Endothelial cell of umbilical vein (primary cell): ENCODE measurements around the gene SMIM41. TPM values are rescaled to one million over a fixed set of nuclear protein-coding genes. Genes with fewer than 3 reads are reported as not detected.

Source experiments
- BruUV-seq: library from RNA; stranded (reverse); fragments of 400-500 nt; replicated peaks from 2 replicates; lab custom pipeline; 2021; lab: Mats Ljungman, UMichigan
- CTCF ChIA-PET: fragments of 300-600, 350-600 bp; sonication (Branson Sonifier 250); formaldehyde crosslinking; loops from one replicate; lab custom pipeline; 2021; ENCODE audit warnings: antibody characterized with exemption, inconsistent platforms; lab: Charles Lee
- POLR2A ChIA-PET: fragments of 300-600, 350-600 bp; sonication (Branson Sonifier 250); formaldehyde crosslinking; loops from one replicate; lab custom pipeline; 2021; ENCODE audit warnings: antibody characterized with exemption, inconsistent platforms; lab: Charles Lee
- DNase-seq: peaks from one replicate; pipeline ENCODE4 v3.0.0-alpha.2; 2011; ENCODE audit warnings: low read depth, low spot score
- FAIRE-seq: peaks from 2 replicates; lab custom pipeline; 2011; peaks lifted over from hg19 to GRCh38; lab: Jason Lieb, UNC
- H2AFZ ChIP-seq: 2 replicates; pipeline ENCODE4 v1.6.0; 2012; ENCODE audit warnings: low read depth, low read length, control low read depth, inconsistent platforms
- H3K27ac ChIP-seq: 2 replicates; pipeline ENCODE4 v1.5.1; 2011; ENCODE audit warnings: low read depth, mild to moderate bottlenecking, control low read depth, low read length, moderate library complexity; ENCODE audit not compliant: insufficient read depth
- H3K27me3 ChIP-seq, 2 experiments: 2 replicates each; pipeline versions ENCODE4 v1.6.0 to v1.6.1; 2011; ENCODE audit warnings: low read length in 2 of 2, mixed read lengths in 1 of 2; ENCODE audit not compliant: control insufficient read depth in 2 of 2, insufficient read depth in 2 of 2
- H3K36me3 ChIP-seq, 2 experiments: 2 replicates in 1 of 2; 3 replicates in 1 of 2; pipeline ENCODE4 v1.5.1; 2011; ENCODE audit warnings: low read length in 2 of 2, mild to moderate bottlenecking in 1 of 2, moderate library complexity in 1 of 2; ENCODE audit not compliant: control insufficient read depth in 2 of 2, insufficient read depth in 2 of 2; ENCODE audit errors: extremely low read depth in 1 of 2
- H3K4me1 ChIP-seq: 3 replicates; pipeline ENCODE4 v1.5.1; 2011; ENCODE audit warnings: mild to moderate bottlenecking, low read length; ENCODE audit not compliant: control insufficient read depth, insufficient read depth; ENCODE audit errors: extremely low read depth
- H3K4me2 ChIP-seq: 2 replicates; pipeline ENCODE4 v1.6.1; 2011; ENCODE audit warnings: low read length, control low read depth, mixed read lengths; ENCODE audit not compliant: insufficient read depth
- H3K4me3 ChIP-seq, 3 experiments: fragments of 200-600 bp in 1 of 3; sonication (generic), shearing (Covaris generic) in 1 of 3; replicated peaks in 1 of 3; 2 replicates each; pipeline ENCODE4 v1.5.1; 2011 to 2016; ENCODE audit warnings: control low read depth in 3 of 3, low read length in 3 of 3, mild to moderate bottlenecking in 2 of 3, inconsistent platforms in 1 of 3, low read depth in 1 of 3, moderate library complexity in 1 of 3; ENCODE audit not compliant: insufficient read depth in 1 of 3
- H3K79me2 ChIP-seq: 2 replicates; pipeline ENCODE4 v1.6.0; 2012; ENCODE audit warnings: low read length, inconsistent platforms; ENCODE audit not compliant: control insufficient read depth, insufficient read depth
- H3K9ac ChIP-seq: replicated peaks from 2 replicates; pipeline ENCODE3; 2011; ENCODE audit warnings: low read length, control low read depth; ENCODE audit not compliant: insufficient read depth; ENCODE audit errors: extremely low read depth
- H3K9me1 ChIP-seq: replicated peaks from 3 replicates; pipeline ENCODE4 v1.6.0; 2011; ENCODE audit warnings: mild to moderate bottlenecking, low read length; ENCODE audit not compliant: control insufficient read depth, insufficient read depth; ENCODE audit errors: extremely low read depth
- H3K9me3 ChIP-seq: replicated peaks from 2 replicates; pipeline ENCODE4 v1.5.1; 2012; ENCODE audit warnings: low read length, inconsistent platforms; ENCODE audit not compliant: control insufficient read depth, insufficient read depth
- H4K20me1 ChIP-seq: replicated peaks from 2 replicates; pipeline ENCODE3; 2011; ENCODE audit warnings: mild to moderate bottlenecking, low read length; ENCODE audit not compliant: control insufficient read depth, insufficient read depth; ENCODE audit errors: extremely low read depth
- CTCF ChIP-seq, 2 donors: IDR thresholded peaks; 1 replicate in 1 of 2; 2 replicates in 1 of 2; pipeline ENCODE4 v1.5.1; 2011; ENCODE audit warnings: low read length in 2 of 2, mild to moderate bottlenecking in 2 of 2, moderate library complexity in 2 of 2, control low read depth in 1 of 2, inconsistent platforms in 1 of 2, low read depth in 1 of 2; ENCODE audit not compliant: insufficient read depth in 1 of 2; ENCODE audit errors: extremely low read depth in 1 of 2
- EZH2 ChIP-seq: IDR thresholded peaks from 2 replicates; pipeline ENCODE4 v1.6.1; 2012; ENCODE audit warnings: borderline replicate concordance, low read depth, mild to moderate bottlenecking, moderate library complexity, low read length, inconsistent platforms; ENCODE audit not compliant: severe bottlenecking
- FOS ChIP-seq: IDR thresholded peaks from 2 replicates; pipeline ENCODE4 v1.6.1; 2011; ENCODE audit warnings: mild to moderate bottlenecking, low read length, moderate library complexity, borderline replicate concordance; ENCODE audit not compliant: insufficient read depth
- GATA2 ChIP-seq: IDR thresholded peaks from 2 replicates; pipeline ENCODE4 v1.7.0; 2011; ENCODE audit warnings: low read depth, mild to moderate bottlenecking, moderate library complexity, mixed read lengths, low read length; ENCODE audit not compliant: insufficient read length, insufficient read depth
- JUN ChIP-seq: IDR thresholded peaks from 2 replicates; pipeline ENCODE4 v1.6.1; 2011; ENCODE audit warnings: borderline replicate concordance, low read depth; ENCODE audit not compliant: insufficient read length, insufficient read depth
- MAX ChIP-seq: IDR thresholded peaks from 2 replicates; pipeline ENCODE4 v1.6.1; 2011; ENCODE audit not compliant: insufficient read depth, insufficient read length
- MYC ChIP-seq: IDR thresholded peaks from one replicate; pipeline ENCODE4 v1.6.1; 2011; ENCODE audit warnings: mild to moderate bottlenecking, low read depth, low read length
- POLR2A ChIP-seq: IDR thresholded peaks from 2 replicates; pipeline ENCODE4 v1.6.1; 2012; ENCODE audit warnings: low read depth, mild to moderate bottlenecking, control low read depth, low read length
- POLR2AphosphoS5 ChIP-seq: IDR thresholded peaks from 2 replicates; pipeline ENCODE4 v1.6.1; 2012; ENCODE audit warnings: low read depth, mild to moderate bottlenecking, control low read depth, low read length, moderate library complexity; ENCODE audit not compliant: insufficient read depth
- dilution Hi-C: fragments of 300-500 bp; cut with MboI; formaldehyde crosslinking; loops from one replicate; pipeline ENCODE4 v1.15.0; 2019; ENCODE audit warnings: low sequenced_read_pairs; ENCODE audit not compliant: extremely low pct_ligation_motif_present
- intact Hi-C: fragments of 100-400 bp; cut with micrococcal nuclease; formaldehyde crosslinking; loops from one replicate; pipeline ENCODE4 v1.10.0; 2022
- polyA plus RNA-seq, 4 experiments: library from polyadenylated mRNA; depleted of rRNA in 3 of 4; stranded (reverse) in 3 of 4; unstranded in 1 of 4; fragments of >200 nt; gene quantifications; 2 replicates each; pipeline versions ENCODE4 v1.2.1 to v1.2.3, GENCODE V29; 2011 to 2012; ENCODE audit warnings: missing spikeins in 1 of 4
- total RNA-seq: library from RNA; stranded (reverse); gene quantifications from 2 replicates; pipeline ENCODE4 v1.2.3, GENCODE V29; 2021

Gene SMIM41
- total and polyA plus RNA-seq, 2 donors (not counting 3 experiments of a cell fraction or from before 2014, with no cell fraction given) = not detected

- Histone ChIP-seq H3K79me2 (no peaks in the 10 kb centered on the region), H4K20me1 (no peaks in the 10 kb centered on the region), H3K36me3 (no peaks in the 10 kb centered on the region), H3K27ac (no peak overlapping the region), H3K9ac (no peak overlapping the region), H3K9me3 (no peaks in the 10 kb centered on the region), H3K4me1 (peaks cover 17% of the 10 kb centered on the region), H3K4me3 (no peak overlapping the region), H3K9me1 (no peaks in the 10 kb centered on the region), H2AFZ (no peak overlapping the region), H3K4me2 (no peak overlapping the region), H3K27me3 (no peaks in the 10 kb centered on the region)
- intact Hi-C loops (no loop called here), dilution Hi-C loops (no loop called here)
- no peak for TF ChIP-seq JUN
- no peak for TF ChIP-seq POLR2A
- TF ChIP-seq CTCF (IDR thresholded peaks at IDR 0.05; ENCODE audit: extremely low read depth in 1 of 2, insufficient read depth in 1 of 2, low read depth in 1 of 2, low read length in 2 of 2) = no peak
- no peak for TF ChIP-seq POLR2AphosphoS5
- TF ChIP-seq MYC = no peak
- TF ChIP-seq MAX = no peak
- no peak for TF ChIP-seq GATA2
- no peak for TF ChIP-seq FOS
- no peak for TF ChIP-seq EZH2
- FAIRE-seq (no peak), DNase-seq (no peak)
- POLR2A ChIA-PET = no interaction called here
- no TSS peak for BruUV-seq
- CTCF ChIA-PET = interaction anchor here (1.2 to 2.7 kb wide), 3 partner anchors 8 to 27 kb away, joined by 3 to 33 read pairs (median 6); no protein-coding TSS in a partner anchor
These were observed 26.9 kb upstream of the SMIM41 start for GRCh38 chr12:52052468-52053186.
